GM23338 (cell line): ENCODE results near the gene ANKRD2. TPM values are rescaled to one million over a fixed set of nuclear protein-coding genes. Genes with fewer than 3 reads are reported as not detected.

Source experiments
- ATAC-seq: fragments of 200-7000 bp; cut with Tn5 transposase; 3 replicates; pipeline ENCODE4 v1.9.1; 2020
- DNase-seq: peaks from one replicate; pipeline ENCODE4 v3.0.0-alpha.2; 2015; ENCODE audit warnings: low spot score
- H2AFZ ChIP-seq: fragments of 200-600 bp; sonication (generic); 2 replicates; pipeline ENCODE4 v1.8.0; 2016; ENCODE audit warnings: antibody characterized with exemption, mild to moderate bottlenecking, moderate library complexity
- H3F3A ChIP-seq: fragments of 200-600 bp; sonication (generic); replicated peaks from 2 replicates; pipeline ENCODE4 v1.8.0; 2017; ENCODE audit warnings: antibody characterized with exemption, mixed run types, low read depth
- H3K27ac ChIP-seq: fragments of 200-600 bp; sonication (generic); 2 replicates; pipeline ENCODE4 v1.6.1; 2016; ENCODE audit warnings: low read depth
- H3K27me3 ChIP-seq: fragments of 200-600 bp; sonication (generic); 2 replicates; pipeline ENCODE4 v1.8.0; 2016; ENCODE audit warnings: mild to moderate bottlenecking, mixed run types, moderate library complexity; ENCODE audit not compliant: insufficient read depth
- H3K36me3 ChIP-seq: fragments of 200-600 bp; sonication (generic); 2 replicates; pipeline ENCODE4 v1.8.0; 2016; ENCODE audit warnings: mild to moderate bottlenecking; ENCODE audit not compliant: insufficient read depth
- H3K4me1 ChIP-seq: fragments of 200-600 bp; sonication (generic); 2 replicates; pipeline ENCODE4 v1.8.0; 2016; ENCODE audit warnings: mild to moderate bottlenecking, moderate library complexity; ENCODE audit not compliant: insufficient read depth
- H3K4me2 ChIP-seq: fragments of 200-600 bp; sonication (generic); 2 replicates; pipeline ENCODE4 v1.7.1; 2017; ENCODE audit warnings: mixed run types
- H3K4me3 ChIP-seq: fragments of 200-600 bp; sonication (generic); 2 replicates; pipeline ENCODE4 v1.6.1; 2016; ENCODE audit warnings: mixed run types
- H3K79me2 ChIP-seq: fragments of 200-600 bp; sonication (generic); replicated peaks from 2 replicates; pipeline ENCODE4 v1.8.0; 2017; ENCODE audit warnings: mild to moderate bottlenecking; ENCODE audit not compliant: insufficient read depth
- H3K9me2 ChIP-seq: fragments of 200-600 bp; sonication (generic); 2 replicates; pipeline ENCODE4 v1.8.0; 2017; ENCODE audit not compliant: insufficient read depth
- H4K20me1 ChIP-seq: fragments of 200-600 bp; sonication (generic); replicated peaks from 2 replicates; pipeline ENCODE4 v1.8.0; 2017; ENCODE audit warnings: mild to moderate bottlenecking; ENCODE audit not compliant: insufficient read depth
- H3K27ac Mint-ChIP-seq: 2 replicates; pipeline ENCODE4 v1.8.0; 2020; ENCODE audit warnings: inconsistent platforms, mild to moderate bottlenecking, moderate library complexity, mixed read lengths
- H3K27me3 Mint-ChIP-seq: 3 replicates; pipeline ENCODE4 v1.8.0; 2022; ENCODE audit warnings: low read depth, mild to moderate bottlenecking, moderate library complexity, mixed read lengths, inconsistent platforms; ENCODE audit not compliant: insufficient read depth, poor library complexity
- H3K36me3 Mint-ChIP-seq: 3 replicates; pipeline ENCODE4 v1.8.0; 2021; ENCODE audit warnings: low read depth, mild to moderate bottlenecking, inconsistent platforms, moderate library complexity, mixed read lengths
- H3K4me1 Mint-ChIP-seq: 3 replicates; pipeline ENCODE4 v1.8.0; 2020; ENCODE audit warnings: mild to moderate bottlenecking, inconsistent platforms, mixed read lengths
- H3K4me3 Mint-ChIP-seq: 3 replicates; pipeline ENCODE4 v1.8.0; 2021; ENCODE audit warnings: moderate library complexity, mild to moderate bottlenecking, inconsistent platforms, mixed read lengths
- H3K9me3 Mint-ChIP-seq: 3 replicates; pipeline ENCODE4 v1.8.0; 2020; ENCODE audit warnings: moderate library complexity, mild to moderate bottlenecking, inconsistent platforms, mixed read lengths
- CREB1 ChIP-seq: fragments of 250-450 bp; sonication (Bioruptor Pico); IDR thresholded peaks from 2 replicates; pipeline ENCODE4 v1.5.0; 2020; ENCODE audit warnings: low read depth, mild to moderate bottlenecking, moderate library complexity
- ETS1 ChIP-seq: IDR thresholded peaks from 2 replicates; pipeline ENCODE4 v1.6.1; 2016; ENCODE audit warnings: antibody characterized with exemption
- EZH2 ChIP-seq: fragments of 200-600 bp; sonication (generic); IDR thresholded peaks from one replicate; pipeline ENCODE4 v1.8.0; 2017; ENCODE audit warnings: antibody characterized with exemption, mild to moderate bottlenecking, low read depth; ENCODE audit not compliant: unreplicated experiment
- EZH2phosphoT487 ChIP-seq: fragments of 200-600 bp; sonication (generic); IDR thresholded peaks from one replicate; pipeline ENCODE4 v1.8.1; 2018; ENCODE audit warnings: antibody characterized with exemption; ENCODE audit not compliant: unreplicated experiment
- STAT1 ChIP-seq: IDR thresholded peaks from one replicate; pipeline ENCODE4 v1.6.1; 2016; ENCODE audit warnings: antibody characterized with exemption; ENCODE audit not compliant: unreplicated experiment
- ZNF114 ChIP-seq: fragments of 250-450 bp; sonication (Bioruptor Pico); IDR thresholded peaks from 2 replicates; pipeline ENCODE4 v1.5.0; 2020; ENCODE audit warnings: mild to moderate bottlenecking, moderate library complexity
- ZNF331 ChIP-seq: fragments of 250-450 bp; sonication (Bioruptor Pico); IDR thresholded peaks from 2 replicates; pipeline ENCODE4 v1.5.0; 2020; ENCODE audit warnings: low read depth, mild to moderate bottlenecking, moderate library complexity
- ZNF462 ChIP-seq: fragments of 250-450 bp; sonication (Bioruptor Pico); IDR thresholded peaks from 2 replicates; pipeline ENCODE4 v1.5.0; 2020; ENCODE audit warnings: mild to moderate bottlenecking, moderate library complexity
- polyA plus RNA-seq: library from polyadenylated mRNA; unstranded; fragments of >200 nt; fragmentation: Nextera tagmentation; extraction: Ambion mirVana; gene quantifications from 2 replicates; pipeline ENCODE4 v1.2.1, GENCODE V29; 2016
- total RNA-seq: library from RNA; depleted of rRNA; stranded (reverse); fragments of >200 nt; shearing (Covaris generic); gene quantifications from 2 replicates; pipeline ENCODE4 v1.2.3, GENCODE V29; 2014

Gene ANKRD2
- total and polyA plus RNA-seq, 2 experiments from 2014 or later = not detected

GRCh38 chr10:97599272-97599619, 26.7 kb downstream of the ANKRD2 start (continued):
- TF ChIP-seq ZNF462 (CRISPR knock-in tag) = no peak
- no peak for TF ChIP-seq EZH2
- TF ChIP-seq ZNF331 (CRISPR knock-in tag) = no peak
- no peak for TF ChIP-seq STAT1
- TF ChIP-seq CREB1 (CRISPR knock-in tag) = no peak
- TF ChIP-seq EZH2phosphoT487 = no peak

GRCh38 chr10:97600616-97601015, 28.0 kb downstream of the ANKRD2 start:
- H3K4me2 ChIP-seq = no peak overlapping the region
- Mint-ChIP-seq H3K4me3 (no peak overlapping the region), H3K36me3 (no peaks in the 10 kb centered on the region), H3K4me1 (peaks cover 4% of the 10 kb centered on the region), H3K9me3 (no peaks in the 10 kb centered on the region), H3K27me3 (peaks cover 7% of the 10 kb centered on the region), H3K27ac (no peak overlapping the region)
- H3K27ac ChIP-seq = no peak overlapping the region
- H3K4me3 ChIP-seq = no peak overlapping the region
- ATAC-seq = no peak
- H4K20me1 ChIP-seq = no peaks in the 10 kb centered on the region
- no peaks in the 10 kb centered on the region for H3K9me2 ChIP-seq
- H3F3A ChIP-seq = no peaks in the 10 kb centered on the region
- no peaks in the 10 kb centered on the region for H3K79me2 ChIP-seq
- no peaks in the 10 kb centered on the region for H3K36me3 ChIP-seq
- no peak overlapping the region for H2AFZ ChIP-seq
- no peaks in the 10 kb centered on the region for H3K27me3 ChIP-seq
- no peak for DNase-seq
- H3K4me1 ChIP-seq = no peaks in the 10 kb centered on the region
- TF ChIP-seq EZH2phosphoT487 (no peak), ZNF114 (CRISPR knock-in tag) (no peak), ETS1 (no peak), EZH2 (no peak), ZNF462 (CRISPR knock-in tag) (no peak), CREB1 (CRISPR knock-in tag) (no peak)
